ENCODE data around the gene KRT81.
A peak's percentile ranks its signal among the peaks of the same experiment; 100 is the strongest.

Gene KRT81

DNA sequence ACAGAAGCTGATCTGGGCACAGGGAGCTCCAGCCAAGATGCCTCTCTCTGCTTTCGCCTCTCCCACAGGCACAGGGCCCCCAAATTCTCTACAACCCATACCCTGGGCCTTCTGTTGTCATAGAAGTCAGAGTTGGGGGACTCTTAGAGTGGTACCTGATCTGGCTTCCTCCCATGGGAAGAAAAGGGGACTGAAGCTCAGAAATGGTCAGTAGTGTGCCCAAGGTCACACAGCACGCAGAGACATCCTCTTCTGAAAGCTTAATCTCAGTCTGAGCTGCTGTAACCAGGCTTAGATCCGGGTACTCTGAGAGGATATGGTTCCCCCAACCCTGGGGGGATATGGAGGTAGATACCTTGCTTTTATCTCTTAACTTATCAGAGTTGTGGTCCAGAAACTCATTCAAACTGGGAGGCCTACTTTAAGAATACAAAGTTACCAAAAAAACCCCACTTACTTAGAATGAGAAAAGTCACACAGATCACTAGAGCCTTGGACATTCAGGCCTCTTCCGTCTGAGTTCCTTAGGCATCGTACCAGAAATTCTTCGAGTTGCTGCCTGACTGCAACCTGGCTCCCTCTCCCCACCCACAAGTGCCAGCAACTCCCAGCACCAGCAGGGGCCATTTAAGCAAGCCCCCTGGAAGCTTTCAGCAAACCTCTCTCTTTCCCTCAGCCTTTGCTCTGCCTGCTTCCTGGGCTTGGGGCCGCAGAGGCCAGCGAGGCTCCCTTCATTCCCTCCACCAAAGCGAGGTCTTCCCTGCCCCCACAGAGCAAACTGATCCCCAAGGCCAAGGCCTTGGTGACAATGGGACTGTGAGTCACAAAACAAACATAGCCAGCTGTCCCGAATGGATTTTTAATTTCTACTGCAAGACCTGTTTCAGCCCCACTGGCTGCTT lies 44.4 kb downstream of the KRT81 start:
- TF ChIP-seq GATA2 (IDR thresholded peaks at IDR 0.05; ENCODE audit: low read depth, low read length), result no peak
- no peak for TF ChIP-seq GATA3 (IDR thresholded peaks at IDR 0.05; ENCODE audit: low read depth, low read length)

DNA sequence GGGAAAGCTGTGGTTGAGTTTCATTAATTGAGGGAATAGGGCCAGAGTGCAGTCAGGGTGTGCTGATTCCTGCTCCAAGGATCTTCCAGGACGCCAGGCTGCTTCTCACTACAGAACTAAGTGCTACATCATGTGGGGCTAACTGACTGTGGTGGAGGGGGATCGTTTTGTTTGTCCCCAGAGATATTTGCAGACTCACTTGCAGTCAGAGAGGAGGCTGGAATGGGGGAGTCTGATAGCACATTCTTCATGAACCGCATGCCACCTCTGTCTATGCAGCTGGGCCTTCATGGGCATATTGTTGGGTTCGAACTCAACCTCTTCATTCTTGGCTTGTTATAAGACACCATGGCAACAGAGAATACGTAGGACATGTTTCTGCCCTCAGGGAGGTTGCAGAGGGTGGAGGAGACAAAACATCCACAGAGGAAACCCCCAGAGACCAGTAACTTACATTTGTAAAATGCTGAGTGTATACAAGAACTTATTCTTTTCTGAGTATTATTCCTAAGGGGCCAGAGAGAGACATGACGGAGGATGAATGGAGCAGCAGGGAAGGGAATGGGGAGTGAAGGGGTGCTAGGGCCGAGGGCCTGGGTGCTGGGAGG lies 45.3 kb downstream of the KRT81 start:
- no peak for TF ChIP-seq GATA2 (IDR thresholded peaks at IDR 0.05; ENCODE audit: low read depth, low read length)
- TF ChIP-seq GATA3 (IDR thresholded peaks at IDR 0.05; ENCODE audit: low read depth, low read length), result no peak

DNA sequence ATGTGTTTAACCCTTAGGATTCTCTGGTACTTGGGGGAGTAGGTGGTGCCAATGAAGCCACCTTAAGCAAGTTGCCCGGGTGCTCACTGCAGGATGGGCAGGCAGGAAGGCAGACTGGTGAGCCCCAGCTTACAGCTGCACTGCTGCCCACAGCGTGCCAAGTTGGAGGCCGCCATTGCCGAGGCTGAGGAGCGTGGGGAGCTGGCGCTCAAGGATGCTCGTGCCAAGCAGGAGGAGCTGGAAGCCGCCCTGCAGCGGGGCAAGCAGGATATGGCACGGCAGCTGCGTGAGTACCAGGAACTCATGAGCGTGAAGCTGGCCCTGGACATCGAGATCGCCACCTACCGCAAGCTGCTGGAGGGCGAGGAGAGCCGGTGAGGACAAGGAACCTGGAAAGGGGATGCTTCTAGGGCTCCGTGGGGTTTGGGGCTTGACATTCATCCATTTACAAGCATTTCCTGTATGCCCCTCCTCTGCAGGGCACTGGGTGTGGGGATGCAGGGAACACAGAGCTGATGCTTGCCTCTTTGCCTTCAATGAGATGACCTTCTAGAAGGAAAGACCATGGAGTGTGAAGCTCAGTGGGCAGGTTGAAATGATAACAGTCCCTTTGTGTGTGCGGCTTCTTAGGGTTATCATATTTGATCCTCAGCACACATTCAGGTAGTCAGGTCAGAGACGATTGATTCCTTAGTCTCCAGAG lies 45.9 kb downstream of the KRT81 start:
- TF ChIP-seq GATA3 (IDR thresholded peaks at IDR 0.05; ENCODE audit: low read depth, low read length) (no peak), GATA2 (IDR thresholded peaks at IDR 0.05; ENCODE audit: low read depth, low read length) (no peak)

DNA sequence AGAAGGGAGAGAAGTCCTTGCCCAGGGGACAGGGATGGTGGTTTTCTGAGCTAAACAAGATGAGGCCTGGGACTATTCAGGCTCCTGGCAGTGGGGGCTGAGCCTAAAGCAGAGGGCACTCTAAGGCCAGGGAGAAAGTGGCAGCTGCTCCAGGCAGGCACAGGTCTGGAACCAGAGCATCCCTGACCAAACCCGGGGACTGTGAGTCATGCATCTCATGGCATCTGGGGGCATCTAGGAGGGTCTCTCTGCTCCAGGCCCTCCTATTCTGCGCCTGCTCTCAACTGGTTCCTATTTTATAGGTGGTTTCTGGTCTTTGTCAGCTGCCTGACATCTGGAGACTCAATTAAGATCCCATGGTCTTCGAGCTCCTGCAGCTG lies 46.7 kb downstream of the KRT81 start:
- TF ChIP-seq GATA3 (IDR thresholded peaks at IDR 0.05; ENCODE audit: low read depth, low read length) (no peak), GATA2 (IDR thresholded peaks at IDR 0.05; ENCODE audit: low read depth, low read length) (0 out of 2 replicates have a peak, but pooled peaks have one; percentile 15)

DNA sequence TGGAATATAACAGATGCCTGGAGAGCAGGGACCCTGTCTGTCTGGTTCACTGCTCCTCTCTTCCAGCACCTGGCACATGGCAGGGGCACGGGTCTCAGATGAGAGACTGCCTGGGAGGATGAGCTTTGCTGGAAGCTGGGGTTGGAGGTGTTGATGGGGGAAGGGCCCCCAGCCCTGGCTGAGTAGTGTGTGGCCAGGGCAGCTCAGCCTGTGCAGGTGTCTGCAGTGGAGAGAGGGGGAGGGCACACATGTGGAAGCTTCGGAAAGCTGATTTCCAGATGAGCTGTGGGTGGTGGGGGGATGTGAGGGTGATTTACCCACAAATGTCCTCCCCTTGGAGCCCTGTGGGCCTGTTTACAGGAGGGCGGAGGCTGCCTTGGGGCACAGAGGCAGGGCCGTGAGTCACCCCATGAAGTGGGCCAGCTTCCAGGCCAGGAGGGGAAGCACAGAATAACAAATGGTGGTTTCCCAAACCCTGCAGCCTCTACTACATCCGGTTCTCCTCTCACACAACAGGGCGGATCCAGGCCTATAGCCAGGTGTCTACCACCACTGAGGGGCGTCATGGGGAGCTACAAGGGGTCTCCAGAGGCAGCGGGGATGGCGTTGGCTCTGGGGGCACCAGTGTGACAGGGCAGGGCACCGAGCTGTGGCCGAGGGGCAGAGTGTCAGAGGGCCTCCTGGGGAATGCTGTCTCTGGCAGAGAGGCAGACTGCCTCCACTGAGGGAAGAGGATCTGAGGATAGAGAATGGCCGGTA lies 47.3 kb downstream of the KRT81 start:
- no peak for TF ChIP-seq GATA3 (IDR thresholded peaks at IDR 0.05; ENCODE audit: low read depth, low read length)
- TF ChIP-seq GATA2 (IDR thresholded peaks at IDR 0.05; ENCODE audit: low read depth, low read length), result no peak

DNA sequence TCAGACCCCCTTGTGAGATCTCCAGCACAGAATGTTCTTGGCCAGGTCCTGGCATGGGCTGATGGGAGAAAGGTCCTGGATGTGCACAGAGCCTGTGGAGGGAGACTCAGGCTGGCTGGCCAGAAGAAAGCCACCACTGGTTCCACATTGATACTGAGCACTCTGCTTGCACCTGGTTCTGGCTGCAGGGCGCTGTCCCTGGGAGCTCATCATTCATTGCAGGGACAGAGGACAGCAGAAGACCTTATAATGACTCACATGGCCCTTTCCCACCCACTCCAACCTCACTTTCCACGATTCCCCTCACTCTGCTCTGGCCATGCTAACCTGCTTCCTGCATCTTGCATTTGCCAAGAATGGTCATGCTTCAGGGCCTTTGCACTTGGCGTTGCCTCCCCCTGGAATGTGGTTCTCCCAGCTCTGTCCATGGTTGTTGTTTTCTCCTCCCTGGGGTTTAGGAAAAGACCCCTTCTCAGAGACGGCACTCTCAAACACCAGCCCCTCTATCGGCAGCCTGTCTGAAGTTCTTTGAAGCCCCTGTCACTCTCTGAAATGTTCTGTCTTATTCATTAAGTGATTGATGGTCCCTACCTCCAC lies 48.0 kb downstream of the KRT81 start:
- no peak for TF ChIP-seq GATA2 (IDR thresholded peaks at IDR 0.05; ENCODE audit: low read depth, low read length)
- no peak for TF ChIP-seq GATA3 (IDR thresholded peaks at IDR 0.05; ENCODE audit: low read depth, low read length)

DNA sequence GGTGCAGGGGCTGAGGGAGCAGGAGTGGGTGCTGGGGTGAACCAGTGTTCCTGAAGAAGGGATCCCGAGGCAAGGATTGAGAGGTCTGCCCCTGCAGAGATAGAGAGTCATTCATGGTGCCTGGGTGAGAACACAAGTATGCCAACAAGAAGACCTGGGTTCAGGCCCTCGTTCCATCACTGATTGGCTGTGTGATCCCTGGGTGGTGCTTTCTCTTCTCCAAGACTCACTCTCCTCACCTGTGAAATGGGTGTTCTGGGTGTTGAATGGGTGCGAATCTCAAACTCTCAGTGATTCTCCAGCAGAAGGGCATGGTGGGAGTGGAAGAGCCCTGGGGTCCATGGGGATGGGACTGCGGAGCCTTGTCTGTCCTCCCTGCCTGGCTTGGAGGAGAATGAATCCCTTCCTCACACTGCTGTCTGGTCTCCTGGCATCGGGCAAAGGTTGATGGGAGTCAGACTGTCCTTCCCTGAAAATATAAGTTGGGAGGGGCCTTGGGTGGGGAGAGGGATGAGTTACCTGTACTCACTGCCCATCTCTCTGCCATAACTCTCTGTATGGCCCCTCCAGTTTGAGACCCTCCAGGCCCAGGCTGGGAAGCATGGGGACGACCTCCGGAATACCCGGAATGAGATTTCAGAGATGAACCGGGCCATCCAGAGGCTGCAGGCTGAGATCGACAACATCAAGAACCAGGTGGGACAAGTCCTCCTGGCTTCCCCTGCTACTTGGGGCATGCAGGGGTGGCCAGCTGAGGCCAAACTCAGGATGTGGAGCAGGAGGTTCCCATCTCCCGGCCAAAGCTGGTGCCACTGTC lies 48.7 kb downstream of the KRT81 start:
- TF ChIP-seq GATA3 (IDR thresholded peaks at IDR 0.05; ENCODE audit: low read depth, low read length) (no peak), GATA2 (IDR thresholded peaks at IDR 0.05; ENCODE audit: low read depth, low read length) (no peak)

DNA sequence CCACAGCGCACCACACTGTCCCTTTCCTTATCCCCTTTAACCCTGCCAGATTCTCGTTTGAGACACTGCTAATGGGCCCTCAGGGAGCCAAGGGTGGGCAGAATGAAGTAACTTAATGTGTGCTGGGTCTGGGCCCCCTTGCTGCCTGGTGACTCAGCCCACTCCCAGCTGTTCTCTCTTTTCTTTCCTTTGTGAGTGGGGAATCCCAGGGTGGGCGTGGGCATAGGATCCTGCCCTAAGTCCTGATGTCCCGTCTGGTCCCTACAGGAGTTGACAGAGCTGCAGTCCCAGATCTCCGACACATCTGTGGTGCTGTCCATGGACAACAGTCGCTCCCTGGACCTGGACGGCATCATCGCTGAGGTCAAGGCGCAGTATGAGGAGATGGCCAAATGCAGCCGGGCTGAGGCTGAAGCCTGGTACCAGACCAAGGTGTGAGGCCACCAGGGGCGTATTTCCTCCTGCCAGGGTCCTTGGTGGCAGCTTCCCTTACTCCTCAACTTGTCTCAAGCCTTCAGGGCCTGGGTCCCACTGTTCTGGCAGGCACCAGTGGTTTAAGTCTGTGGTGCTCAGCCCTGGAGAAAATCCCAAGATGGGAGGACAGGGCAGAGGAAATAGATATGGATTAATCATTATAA lies 50.0 kb downstream of the KRT81 start:
- TF ChIP-seq GATA2 (IDR thresholded peaks at IDR 0.05; ENCODE audit: low read depth, low read length) (no peak), GATA3 (IDR thresholded peaks at IDR 0.05; ENCODE audit: low read depth, low read length) (no peak)

DNA sequence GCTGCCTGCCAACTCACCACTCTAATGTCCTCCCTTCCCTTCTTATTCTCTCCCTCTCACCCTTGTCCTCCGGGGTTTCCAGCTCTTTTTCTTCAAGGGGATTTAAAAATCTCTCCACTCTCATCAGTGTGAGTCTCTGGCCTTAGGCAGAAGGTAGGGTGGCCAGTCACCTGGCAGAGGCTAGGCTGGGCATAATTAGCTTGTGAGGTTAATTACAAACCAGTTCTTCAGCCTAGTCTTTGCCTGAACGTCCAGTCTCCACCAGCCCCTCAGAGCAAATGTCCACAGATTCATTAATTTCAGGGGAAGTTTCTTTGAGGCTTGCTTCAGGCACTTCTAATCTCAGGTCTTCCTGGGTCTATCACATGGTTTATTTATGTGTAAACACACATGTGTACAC lies 51.6 kb downstream of the KRT81 start:
- TF ChIP-seq GATA2 (IDR thresholded peaks at IDR 0.05; ENCODE audit: low read depth, low read length) (no peak), GATA3 (IDR thresholded peaks at IDR 0.05; ENCODE audit: low read depth, low read length) (no peak)

DNA sequence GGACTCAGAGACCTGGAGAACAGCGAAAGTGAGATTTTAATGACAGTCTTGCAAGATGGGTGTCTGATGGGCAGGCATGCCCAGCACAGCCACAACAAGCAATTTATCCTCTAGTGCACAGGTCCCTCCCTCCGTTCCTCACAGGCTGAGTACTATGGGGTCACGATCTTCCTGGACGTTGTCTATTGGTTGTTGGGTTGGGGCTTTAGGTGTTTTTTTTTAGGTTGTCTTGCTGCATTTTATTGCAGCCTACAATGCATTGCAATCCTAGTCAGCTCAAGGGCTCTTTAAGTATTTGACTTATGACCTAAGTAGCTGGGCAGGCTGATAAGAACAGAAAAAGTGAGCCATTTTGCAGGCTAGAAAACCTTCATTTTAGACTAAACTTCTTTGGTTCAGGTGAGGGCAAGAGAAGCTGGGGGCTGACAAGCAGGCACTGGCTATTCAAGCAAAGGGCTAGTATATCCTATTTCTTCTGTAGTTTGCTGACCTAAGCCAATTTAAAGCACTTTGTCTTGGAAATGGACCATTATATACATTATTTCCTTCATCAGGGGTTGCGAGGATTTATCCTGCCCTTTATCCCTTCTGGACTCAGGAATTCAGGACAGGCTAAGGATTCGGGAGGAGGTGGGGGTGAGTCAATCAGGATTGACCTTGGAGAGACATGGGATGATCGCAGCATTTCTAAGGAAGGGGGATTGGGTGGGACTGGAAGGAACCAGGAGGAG lies 52.3 kb downstream of the KRT81 start:
- no peak for TF ChIP-seq GATA3 (IDR thresholded peaks at IDR 0.05; ENCODE audit: low read depth, low read length)
- TF ChIP-seq GATA2 (IDR thresholded peaks at IDR 0.05; ENCODE audit: low read depth, low read length), result no peak

DNA sequence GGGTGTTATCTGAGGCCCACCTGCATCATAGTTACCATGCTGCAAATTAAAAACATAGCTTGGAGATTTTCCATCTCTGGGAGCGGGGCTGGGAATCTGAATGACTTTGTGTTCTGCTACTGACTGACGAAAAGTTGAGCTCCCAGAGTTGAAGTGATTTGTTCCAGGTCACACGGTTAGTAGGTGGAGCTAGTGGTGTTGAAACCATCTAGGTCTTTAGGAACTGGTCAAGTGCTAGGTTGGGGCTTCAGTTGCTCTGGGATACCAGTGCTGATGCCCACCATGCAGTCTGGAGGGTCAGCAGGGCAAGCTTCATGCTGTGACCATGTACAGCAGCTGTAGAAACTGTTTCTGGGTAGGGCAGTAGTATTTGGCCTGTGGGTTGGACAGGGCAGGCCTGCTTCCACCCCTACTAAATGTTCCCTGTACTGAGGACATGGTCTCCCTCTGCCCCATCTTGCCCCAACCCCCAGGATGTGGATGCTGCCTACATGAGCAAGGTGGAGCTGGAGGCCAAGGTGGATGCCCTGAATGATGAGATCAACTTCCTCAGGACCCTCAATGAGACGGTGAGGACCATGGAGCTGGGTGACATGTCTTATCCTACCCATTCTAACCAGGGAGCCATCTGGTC lies 53.0 kb downstream of the KRT81 start:
- no peak for TF ChIP-seq GATA3 (IDR thresholded peaks at IDR 0.05; ENCODE audit: low read depth, low read length)
- TF ChIP-seq GATA2 (IDR thresholded peaks at IDR 0.05; ENCODE audit: low read depth, low read length), result no peak
